Measurements from ENCODE around the gene CNDP1.
"Not testable (repeated sequence)": the region's sequence is repeated elsewhere in the genome, so short reads cannot be mapped to it uniquely, and the experiment has no call there.

CNDP1 gene

GRCh38 chr18:74534150-74534969 is at the start of gene CNDP1:
TSS of gene CNDP1 (plus strand) at chr18:74534500. CDS start at chr18:74534668, 168 bp downstream.
- no peak for DNase-seq (ENCODE audit: low spot score)

- no peak for DNase-seq (ENCODE audit: low spot score)
Measured at GRCh38 chr18:74486119-74486849, 48.0 kb upstream of the CNDP1 start.

GRCh38 chr18:74488354-74488753 is 45.9 kb upstream of the CNDP1 start:
- no peak for DNase-seq (ENCODE audit: low spot score)

- DNase-seq (ENCODE audit: low spot score), result no peak
Measured at GRCh38 chr18:74488864-74489263, 45.4 kb upstream of the CNDP1 start.

- DNase-seq (ENCODE audit: low spot score), result no peak
Measured at GRCh38 chr18:74489676-74490075, 44.6 kb upstream of the CNDP1 start.

GRCh38 chr18:74492259-74492658 is 42.0 kb upstream of the CNDP1 start:
- DNase-seq (ENCODE audit: low spot score), result no peak

- DNase-seq (ENCODE audit: low spot score), result no peak
Measured at GRCh38 chr18:74493689-74494088, 40.6 kb upstream of the CNDP1 start.

- DNase-seq (ENCODE audit: low spot score), result no peak
Measured at GRCh38 chr18:74494514-74494913, 39.8 kb upstream of the CNDP1 start.

- DNase-seq (ENCODE audit: low spot score), result peak; percentile 100
Measured at GRCh38 chr18:74495581-74496507, 38.5 kb upstream of the CNDP1 start, which contains the start of gene CNDP2. TSS of gene CNDP2 (plus strand) at chr18:74496363. CDS start at chr18:74499974, 3,611 bp downstream.

GRCh38 chr18:74496508-74497323 is 37.6 kb upstream of the CNDP1 start:
- peak; percentile 82 for DNase-seq (ENCODE audit: low spot score)

- DNase-seq (ENCODE audit: low spot score), result no peak
Measured at GRCh38 chr18:74497324-74497676, 37.0 kb upstream of the CNDP1 start.

- no peak for DNase-seq (ENCODE audit: low spot score)
Measured at GRCh38 chr18:74497778-74498177, 36.5 kb upstream of the CNDP1 start.

- DNase-seq (ENCODE audit: low spot score), result no peak
Measured at GRCh38 chr18:74498712-74499627, 35.3 kb upstream of the CNDP1 start.

GRCh38 chr18:74499633-74500032 is 34.7 kb upstream of the CNDP1 start:
- DNase-seq (ENCODE audit: low spot score), result no peak

GRCh38 chr18:74500372-74500771 is 33.9 kb upstream of the CNDP1 start:
- DNase-seq (ENCODE audit: low spot score), result no peak

- DNase-seq (ENCODE audit: low spot score), result not testable (repeated sequence)
Measured at GRCh38 chr18:74500774-74501173, 33.5 kb upstream of the CNDP1 start.

GRCh38 chr18:74501386-74501785 is 32.9 kb upstream of the CNDP1 start:
- DNase-seq (ENCODE audit: low spot score), result no peak

- no peak for DNase-seq (ENCODE audit: low spot score)
Measured at GRCh38 chr18:74503137-74503536, 31.2 kb upstream of the CNDP1 start.

- DNase-seq (ENCODE audit: low spot score), result no peak
Measured at GRCh38 chr18:74505776-74506175, 28.5 kb upstream of the CNDP1 start.

- DNase-seq (ENCODE audit: low spot score), result no peak
Measured at GRCh38 chr18:74506448-74507084, 27.7 kb upstream of the CNDP1 start.

All from D341Med (cell line).